Neural cell (in vitro differentiated cells): ENCODE measurements around the gene ERBB4. TPM values are rescaled to one million over a fixed set of nuclear protein-coding genes. Genes with fewer than 3 reads are reported as not detected.

Source experiments
- H2AFZ ChIP-seq: fragments of 200-600, 300-800 bp; sonication (generic), shearing (Covaris generic); 2 replicates; pipeline ENCODE4 v1.6.0; 2014; ENCODE audit warnings: low read depth, mild to moderate bottlenecking, antibody characterized with exemption, low read length, moderate library complexity
- H3F3A ChIP-seq: fragments of 200-600 bp; shearing (Covaris generic); 2 replicates; pipeline ENCODE4 v1.6.1; 2016; ENCODE audit warnings: mild to moderate bottlenecking, moderate library complexity, mixed read lengths, antibody characterized with exemption, low read length; ENCODE audit not compliant: insufficient read depth, poor library complexity, severe bottlenecking
- H3K27ac ChIP-seq: fragments of 200-600, 300-800 bp; sonication (generic), shearing (Covaris generic); 2 replicates; pipeline ENCODE4 v1.5.1; 2014; ENCODE audit warnings: mild to moderate bottlenecking, low read length, moderate library complexity
- H3K27me3 ChIP-seq: fragments of 300-800, 200-600 bp; sonication (generic), shearing (Covaris generic); 2 replicates; pipeline ENCODE4 v1.6.0; 2014; ENCODE audit warnings: mild to moderate bottlenecking, low read depth, low read length, moderate library complexity; ENCODE audit not compliant: insufficient read depth
- H3K36me3 ChIP-seq: fragments of 300-800, 200-600 bp; sonication (generic), shearing (Covaris generic); 2 replicates; pipeline ENCODE4 v1.5.1; 2014; ENCODE audit warnings: mild to moderate bottlenecking, antibody characterized with exemption, low read length, moderate library complexity; ENCODE audit not compliant: insufficient read depth
- H3K4me2 ChIP-seq: fragments of 300-800, 200-600 bp; sonication (generic), shearing (Covaris generic); 2 replicates; pipeline ENCODE4 v1.6.0; 2014; ENCODE audit warnings: mild to moderate bottlenecking, low read length
- H3K4me3 ChIP-seq: fragments of 300-800, 200-600 bp; sonication (generic), shearing (Covaris generic); 2 replicates; pipeline ENCODE4 v1.5.1; 2014; ENCODE audit warnings: mild to moderate bottlenecking, low read length, moderate library complexity
- H3K79me2 ChIP-seq: fragments of 200-600 bp; shearing (Covaris generic); replicated peaks from 2 replicates; pipeline ENCODE4 v1.6.0; 2014; ENCODE audit warnings: mild to moderate bottlenecking, low read length, moderate library complexity; ENCODE audit not compliant: insufficient read depth
- H3K9ac ChIP-seq: fragments of 300-800, 200-600 bp; sonication (generic), shearing (Covaris generic); 2 replicates; pipeline ENCODE4 v1.6.1; 2016; ENCODE audit warnings: mild to moderate bottlenecking, low read length, mixed read lengths
- H3K9me2 ChIP-seq: fragments of 200-600 bp; shearing (Covaris generic); 2 replicates; pipeline ENCODE4 v1.6.1; 2016; ENCODE audit warnings: mild to moderate bottlenecking, low read length, mixed read lengths; ENCODE audit not compliant: insufficient read depth
- H3K9me3 ChIP-seq: fragments of 200-600, 300-800 bp; sonication (generic), shearing (Covaris generic); 2 replicates; pipeline ENCODE4 v1.6.1; 2016; ENCODE audit warnings: mild to moderate bottlenecking, mixed run types, low read length, moderate library complexity, mixed read lengths
- H4K20me1 ChIP-seq: fragments of 200-600 bp; shearing (Covaris generic); 2 replicates; pipeline ENCODE4 v1.6.1; 2016; ENCODE audit warnings: mild to moderate bottlenecking, mixed run types; ENCODE audit not compliant: insufficient read depth
- CTCF ChIP-seq: fragments of 450-650 bp; IDR thresholded peaks from 2 replicates; pipeline ENCODE4 v1.5.1; 2014; ENCODE audit warnings: antibody characterized with exemption, mild to moderate bottlenecking, moderate library complexity; ENCODE audit not compliant: poor library complexity, severe bottlenecking
- EP300 ChIP-seq: fragments of 450-650 bp; conservative IDR thresholded peaks from 2 replicates; pipeline ENCODE4 v1.6.1; 2014; ENCODE audit warnings: antibody characterized with exemption, mild to moderate bottlenecking, moderate library complexity; ENCODE audit not compliant: poor library complexity, severe bottlenecking
- EZH2 ChIP-seq: fragments of 200-600, 300-800 bp; shearing (Covaris generic), sonication (generic); IDR thresholded peaks from 2 replicates; pipeline ENCODE4 v1.6.1; 2014; ENCODE audit warnings: antibody characterized with exemption, low read length, borderline replicate concordance, mild to moderate bottlenecking; ENCODE audit not compliant: insufficient read depth, poor library complexity, severe bottlenecking
- MXI1 ChIP-seq: fragments of 450-650 bp; conservative IDR thresholded peaks from 2 replicates; pipeline ENCODE4 v1.6.1; 2014; ENCODE audit warnings: antibody characterized with exemption, mild to moderate bottlenecking; ENCODE audit not compliant: poor library complexity, severe bottlenecking
- POLR2AphosphoS5 ChIP-seq: IDR thresholded peaks from 2 replicates; pipeline ENCODE4 v1.6.1; 2012
- RAD21 ChIP-seq: fragments of 450-650 bp; conservative IDR thresholded peaks from 2 replicates; pipeline ENCODE4 v1.6.1; 2014; ENCODE audit warnings: antibody characterized with exemption, mild to moderate bottlenecking, moderate library complexity
- REST ChIP-seq: IDR thresholded peaks from 2 replicates; pipeline ENCODE4 v1.6.1; 2012; ENCODE audit warnings: borderline replicate concordance
- SMC3 ChIP-seq: fragments of 450-650 bp; conservative IDR thresholded peaks from 2 replicates; pipeline ENCODE4 v1.6.1; 2014; ENCODE audit warnings: antibody characterized with exemption, mild to moderate bottlenecking, moderate library complexity; ENCODE audit not compliant: poor library complexity
- TAF1 ChIP-seq: IDR thresholded peaks from 2 replicates; pipeline ENCODE4 v1.6.1; 2012; ENCODE audit warnings: low read depth
- polyA plus RNA-seq: library from polyadenylated mRNA; depleted of rRNA; stranded (reverse); fragments of >200 nt; gene quantifications from 2 replicates; pipeline ENCODE4 v1.2.3, GENCODE V29; 2014

Gene ERBB4
- polyA plus RNA-seq, 1 donor from 2014 or later, result 0.69 TPM

- Histone ChIP-seq H3K9me2 (no peaks in the 10 kb centered on the region), H3K27me3 (no peaks in the 10 kb centered on the region), H3K36me3 (no peaks in the 10 kb centered on the region), H4K20me1 (no peaks in the 10 kb centered on the region), H3K9me3 (no peaks in the 10 kb centered on the region), H3K4me2 (no peak overlapping the region), H3K27ac (no peak overlapping the region), H3K9ac (no peak overlapping the region), H2AFZ (no peak overlapping the region), H3F3A (no peaks in the 10 kb centered on the region), H3K4me3 (no peak overlapping the region), H3K79me2 (no peaks in the 10 kb centered on the region)
- no peak for TF ChIP-seq SMC3
- no peak for TF ChIP-seq EP300
- TF ChIP-seq EZH2, result no peak
- no peak for TF ChIP-seq REST
- TF ChIP-seq RAD21, result no peak
- no peak for TF ChIP-seq CTCF
- no peak for TF ChIP-seq MXI1
- no peak for TF ChIP-seq TAF1
- TF ChIP-seq POLR2AphosphoS5, result no peak
Measured at GRCh38 chr2:212426637-212427412, 111.8 kb downstream of the ERBB4 start.

GRCh38 chr2:212424082-212424481 lies 114.5 kb downstream of the ERBB4 start:
- no peaks in the 10 kb centered on the region for H3K9me3 ChIP-seq
- no peaks in the 10 kb centered on the region for H3K36me3 ChIP-seq
- no peaks in the 10 kb centered on the region for H3K79me2 ChIP-seq
- TF ChIP-seq EP300, result no peak
- TF ChIP-seq SMC3, result no peak
- TF ChIP-seq POLR2AphosphoS5, result no peak
- TF ChIP-seq EZH2, result no peak
- no peak for TF ChIP-seq RAD21
- no peak for TF ChIP-seq TAF1
- no peak for TF ChIP-seq CTCF
- TF ChIP-seq REST, result no peak
- no peak for TF ChIP-seq MXI1
- H2AFZ ChIP-seq, result no peak overlapping the region
- H3K9ac ChIP-seq, result no peak overlapping the region
- H3F3A ChIP-seq, result no peaks in the 10 kb centered on the region
- no peak overlapping the region for H3K4me2 ChIP-seq
- no peaks in the 10 kb centered on the region for H3K27me3 ChIP-seq
- H3K9me2 ChIP-seq, result no peaks in the 10 kb centered on the region
- no peaks in the 10 kb centered on the region for H4K20me1 ChIP-seq
- H3K27ac ChIP-seq, result no peak overlapping the region
- H3K4me3 ChIP-seq, result no peak overlapping the region
